GM08714 (cell line): Measurements from ENCODE around the gene ZNF70.
"Not testable (repeated sequence)": the region's sequence is repeated elsewhere in the genome, so short reads cannot be mapped to it uniquely, and the experiment has no call there.

Experiments
- H3K4me3 ChIP-seq: fragments of 200-500 bp; sonication (Bioruptor generic); 2 replicates; pipeline ENCODE4 v1.5.1; 2014; ENCODE audit warnings: mild to moderate bottlenecking, low read length, inconsistent platforms
- ZNF274 ChIP-seq: IDR thresholded peaks from 2 replicates; pipeline ENCODE4 v1.6.1; 2012; ENCODE audit warnings: mild to moderate bottlenecking, low read depth, low read length

The ZNF70 gene

GRCh38 chr22:23742505-23743264 lies 8.2 kb downstream of the ZNF70 start:
- TF ChIP-seq ZNF274, result no peak
- no peak overlapping the region for H3K4me3 ChIP-seq

- no peak overlapping the region for H3K4me3 ChIP-seq
- TF ChIP-seq ZNF274, result no peak
These were observed 13.2 kb downstream of the ZNF70 start for GRCh38 chr22:23737696-23738095.

GRCh38 chr22:23728108-23728507 lies 22.8 kb downstream of the ZNF70 start:
- not testable (repeated sequence) for H3K4me3 ChIP-seq

GRCh38 chr22:23722724-23723123 lies 28.2 kb downstream of the ZNF70 start:
- TF ChIP-seq ZNF274, result no peak
- H3K4me3 ChIP-seq, result no peak overlapping the region

GRCh38 chr22:23722160-23722559 lies 28.8 kb downstream of the ZNF70 start:
- no peak for TF ChIP-seq ZNF274
- H3K4me3 ChIP-seq, result no peak overlapping the region

GRCh38 chr22:23720855-23721254 lies 30.1 kb downstream of the ZNF70 start:
- H3K4me3 ChIP-seq, result no peak overlapping the region
- no peak for TF ChIP-seq ZNF274

GRCh38 chr22:23718371-23719165 lies 32.3 kb downstream of the ZNF70 start:
- no peak for TF ChIP-seq ZNF274
- no peak overlapping the region for H3K4me3 ChIP-seq

GRCh38 chr22:23716811-23717801 lies 33.8 kb downstream of the ZNF70 start:
- peak overlapping the region; percentile 76 for H3K4me3 ChIP-seq
- no peak for TF ChIP-seq ZNF274

GRCh38 chr22:23715806-23716375 lies 35.0 kb downstream of the ZNF70 start:
- H3K4me3 ChIP-seq, result peak overlapping the region; percentile 76; the same call in 1 of the 2 replicates
- TF ChIP-seq ZNF274, result no peak

- no peak for TF ChIP-seq ZNF274
- no peak overlapping the region for H3K4me3 ChIP-seq
These were observed 36.0 kb downstream of the ZNF70 start for GRCh38 chr22:23714596-23715578.

- TF ChIP-seq ZNF274, result no peak
- H3K4me3 ChIP-seq, result no peak overlapping the region
These were observed 37.0 kb downstream of the ZNF70 start for GRCh38 chr22:23713696-23714595.

GRCh38 chr22:23712256-23712655 lies 38.7 kb downstream of the ZNF70 start:
- TF ChIP-seq ZNF274, result no peak
- no peak overlapping the region for H3K4me3 ChIP-seq
